T-helper 2 cell treated with Interferon-gamma antibody and Interleukin-4, amounts not matched to agents 100 ng/mL and 5 ng/mL, for 36 hours (primary cell): ENCODE measurements around the gene CIC. TPM values are rescaled to one million over a fixed set of nuclear protein-coding genes. Genes with fewer than 3 reads are reported as not detected.
"Not testable (repeated sequence)": the region's sequence is repeated elsewhere in the genome, so short reads cannot be mapped to it uniquely, and the experiment has no call there.

Source experiments
- intact Hi-C: fragments of 100-400 bp; cut with micrococcal nuclease; formaldehyde crosslinking; loops from one replicate; pipeline ENCODE4 v1.15.1; 2023
- total RNA-seq: library from RNA; stranded (reverse); gene quantifications from 2 replicates; pipeline ENCODE4 v1.2.3, GENCODE V29; 2022

The CIC gene
- total RNA-seq, 1 donor from 2014 or later: 71.8 TPM

GRCh38 chr19:42254089-42254849 lies 14.8 kb upstream of the CIC start:
- intact Hi-C loops: loop anchor here (1.0 kb wide), 1 partner anchor 29 kb away; no protein-coding TSS in a partner anchor

- intact Hi-C loops: loop anchor here (1.0 kb wide), 2 partner anchors 13 to 28 kb away; no protein-coding TSS in a partner anchor
These were observed 13.9 kb upstream of the CIC start, which contains the start of gene ERF for GRCh38 chr19:42254850-42255765. TSS of gene ERF (minus strand) at chr19:42255128. CDS start at chr19:42254999, 129 bp downstream.

- intact Hi-C loops: loop anchor here (1.0 kb wide), 1 partner anchor 12 kb away; no protein-coding TSS in a partner anchor
These were observed 13.0 kb upstream of the CIC start for GRCh38 chr19:42255766-42256745.

- intact Hi-C loops: not testable (repeated sequence)
These were observed 11.2 kb upstream of the CIC start for GRCh38 chr19:42257842-42258241.

- intact Hi-C loops: no loop called here
These were observed 7.3 kb upstream of the CIC start for GRCh38 chr19:42261763-42262162.

GRCh38 chr19:42266105-42266504 lies 2.9 kb upstream of the CIC start:
- intact Hi-C loops: not testable (repeated sequence)

- intact Hi-C loops: not testable (repeated sequence)
These were observed 2.0 kb upstream of the CIC start for GRCh38 chr19:42266928-42267603.

- intact Hi-C loops: loop anchor here (1.0 kb wide), 6 partner anchors 12 to 135 kb away; partner anchors contain the start of genes ERF, POU2F2 and ZNF526
These were observed 1.4 kb upstream of the CIC start for GRCh38 chr19:42267644-42268141.

GRCh38 chr19:42268142-42268703 lies 829 bp upstream of the CIC start:
- intact Hi-C loops: loop anchor here (1.0 kb wide), 6 partner anchors 12 to 136 kb away; partner anchors contain the start of genes ERF, POU2F2 and ZNF526

GRCh38 chr19:42269478-42270345 lies 660 bp downstream of the CIC start:
- intact Hi-C loops: no loop called here

GRCh38 chr19:42270346-42271044 lies 1.4 kb downstream of the CIC start:
- intact Hi-C loops: no loop called here

GRCh38 chr19:42271045-42271419 lies 2.0 kb downstream of the CIC start:
- intact Hi-C loops: no loop called here

GRCh38 chr19:42271861-42272534 lies 2.9 kb downstream of the CIC start:
- intact Hi-C loops: no loop called here

- intact Hi-C loops: no loop called here
These were observed 3.5 kb downstream of the CIC start for GRCh38 chr19:42272535-42272897.

GRCh38 chr19:42272989-42273406 lies 3.9 kb downstream of the CIC start:
- intact Hi-C loops: no loop called here

GRCh38 chr19:42273407-42274064 lies 4.5 kb downstream of the CIC start:
- intact Hi-C loops: no loop called here
